GM12873 (cell line): ENCODE measurements around the gene MAMSTR.

ENCODE experiments used
- CTCF ChIP-seq: IDR thresholded peaks from 2 replicates; pipeline ENCODE4 v1.5.1; 2012; ENCODE audit warnings: low read depth, mild to moderate bottlenecking, moderate library complexity, low read length, control low read depth; ENCODE audit not compliant: insufficient read depth; ENCODE audit errors: missing control alignments

Gene MAMSTR

GRCh38 chr19:48750351-48750750 lies 30.8 kb upstream of the MAMSTR start:
- TF ChIP-seq CTCF = no peak

GRCh38 chr19:48749571-48750198 lies 30.2 kb upstream of the MAMSTR start:
- TF ChIP-seq CTCF = no peak

GRCh38 chr19:48746738-48747575 lies 27.4 kb upstream of the MAMSTR start, which contains the start of gene IZUMO1:
IZUMO1 (minus strand) TSS chr19:48746909; CDS start chr19:48745859, 1,050 bp downstream.
- no peak for TF ChIP-seq CTCF

DNA sequence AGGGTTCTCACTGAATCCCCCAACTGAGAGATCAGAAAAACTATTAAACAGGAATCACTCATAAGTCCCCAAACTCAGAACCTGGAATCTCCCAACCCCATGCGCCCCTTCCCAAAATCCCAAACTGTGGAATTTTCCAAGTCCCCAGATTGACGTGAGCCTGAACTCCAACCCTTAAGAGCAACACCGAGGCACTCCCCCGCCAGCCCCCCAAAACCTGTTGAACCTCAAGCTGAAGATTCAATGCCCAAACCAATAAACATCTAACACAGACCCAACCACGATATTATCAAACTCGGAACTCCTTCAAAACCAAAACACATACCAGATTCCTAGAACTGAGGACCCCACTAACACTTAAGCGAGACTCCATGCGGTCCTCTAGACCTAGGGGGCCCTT lies 26.6 kb upstream of the MAMSTR start:
- no peak for TF ChIP-seq CTCF

DNA sequence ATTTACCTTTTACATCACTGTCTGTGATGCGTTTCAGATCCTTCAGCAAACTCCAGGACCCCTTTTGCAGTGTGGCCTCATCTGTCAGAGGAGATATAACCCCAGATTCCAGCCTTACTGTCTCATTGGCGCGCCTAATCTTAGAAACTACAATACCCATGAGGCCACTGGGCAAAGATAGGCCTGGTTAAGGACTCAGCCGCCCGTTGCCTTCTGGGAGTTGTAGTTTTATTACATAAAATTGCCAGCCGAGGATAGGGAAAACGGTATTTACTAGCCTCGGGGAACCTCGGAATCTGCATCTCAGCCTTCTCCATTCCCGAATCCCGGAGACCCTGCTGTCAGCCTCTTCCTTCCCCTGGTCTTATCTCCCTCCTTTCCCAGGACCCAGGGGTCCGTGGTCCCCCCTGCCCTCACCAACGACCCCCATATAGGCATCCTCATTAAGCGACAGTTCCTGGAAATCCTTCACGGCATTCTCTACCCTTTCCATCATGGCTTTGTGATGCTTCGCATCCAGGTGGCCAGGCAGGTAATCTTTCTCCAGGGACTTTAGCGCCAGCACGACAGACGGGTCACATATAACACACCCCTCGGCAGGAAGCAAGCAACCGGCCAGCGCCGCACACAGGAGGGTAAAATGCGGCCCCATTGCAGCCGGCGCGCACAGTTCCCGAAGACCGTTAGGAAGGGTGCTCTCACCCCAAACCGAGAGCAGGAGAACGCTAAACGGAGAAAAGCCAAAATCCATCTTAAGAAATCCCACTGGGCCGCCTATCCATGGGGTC lies 25.9 kb upstream of the MAMSTR start:
- TF ChIP-seq CTCF = no peak

DNA sequence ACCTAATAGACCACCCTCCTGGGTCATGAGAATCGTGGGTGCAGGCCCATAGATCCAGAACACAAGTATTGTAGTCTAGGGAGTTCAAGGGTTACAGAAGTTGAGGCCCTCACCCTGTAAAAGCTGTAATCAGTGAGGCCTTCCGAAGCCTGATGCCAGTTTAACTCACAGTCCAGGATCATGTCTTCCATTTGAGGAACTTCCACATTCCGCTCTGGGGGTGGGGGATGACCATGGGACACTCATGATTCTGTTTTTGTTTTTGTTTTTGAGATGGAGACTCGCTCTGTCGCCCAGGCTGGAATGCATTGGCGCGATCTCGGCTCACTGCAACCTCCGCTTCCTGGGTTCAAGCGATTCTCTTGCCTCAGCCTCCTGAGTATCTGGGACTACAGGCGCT lies 22.6 kb upstream of the MAMSTR start:
- TF ChIP-seq CTCF = no peak
